ENCODE measurements around the gene ACER3. TPM values are rescaled to one million over a fixed set of nuclear protein-coding genes. Genes with fewer than 3 reads are reported as not detected.
A peak's percentile ranks its signal among the peaks of the same experiment; 100 is the strongest.

The ACER3 gene
- total RNA-seq, 1 donor: 18.6 TPM

DNA sequence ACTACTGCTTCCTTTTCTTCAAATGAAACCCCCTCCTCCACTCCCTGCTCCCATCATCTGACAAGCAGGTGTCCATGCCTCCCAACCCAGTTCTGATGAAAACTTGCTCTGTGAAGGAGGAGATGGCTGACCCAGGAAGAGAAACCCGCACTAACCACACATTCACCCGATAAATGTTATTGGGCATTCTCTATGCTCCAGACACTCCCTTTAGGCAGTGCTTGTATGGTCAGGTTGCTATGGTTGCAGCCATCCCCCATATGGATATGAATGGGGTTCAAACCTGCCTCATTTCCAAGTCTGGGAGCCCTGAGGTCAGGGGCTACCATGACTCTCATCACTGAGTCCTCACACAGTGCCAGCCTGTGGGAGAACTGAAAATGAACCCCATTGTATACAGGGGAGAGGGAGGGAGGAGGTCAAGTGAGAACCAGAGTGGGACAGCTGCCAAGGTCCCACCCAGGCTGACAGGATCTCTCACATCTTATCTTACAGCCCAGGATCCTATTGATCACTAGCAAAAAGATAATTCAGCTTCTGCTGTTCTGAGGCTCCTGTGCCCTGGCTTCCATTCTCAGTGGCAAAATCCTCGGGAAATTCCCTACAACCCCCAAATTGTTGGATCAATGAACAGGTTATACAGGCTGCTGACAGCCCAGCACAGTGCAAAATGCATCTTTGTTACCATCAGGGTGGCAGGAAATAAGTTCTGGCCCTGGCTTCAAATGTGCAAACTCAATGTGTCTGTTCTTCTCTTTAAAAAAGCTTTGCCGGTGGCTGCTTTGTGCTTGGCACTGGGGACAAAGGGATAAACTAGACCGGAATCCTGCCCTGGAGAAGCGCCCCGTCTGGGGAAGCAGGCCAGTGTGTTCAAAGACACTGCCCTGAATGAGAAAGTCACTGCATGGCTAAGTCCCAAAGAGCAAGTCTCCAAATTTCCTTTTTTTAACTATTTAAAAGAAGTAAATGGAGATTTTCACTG lies 22.7 kb upstream of the ACER3 start:
- H3K4me3 ChIP-seq (ENCODE audit: low read depth, low read length): no peak overlapping the region
- no peak for DNase-seq (ENCODE audit: low read depth)
- TF ChIP-seq CTCF (IDR thresholded peaks at IDR 0.05; ENCODE audit: insufficient read depth, low read depth, low read length): no peak

GRCh38 chr11:76838678-76839068 lies 22.0 kb upstream of the ACER3 start:
- H3K4me3 ChIP-seq (ENCODE audit: low read depth, low read length): no peak overlapping the region
- no peak for DNase-seq (ENCODE audit: low read depth)
- TF ChIP-seq CTCF (IDR thresholded peaks at IDR 0.05; ENCODE audit: insufficient read depth, low read depth, low read length): peak; percentile 53

GRCh38 chr11:76839311-76839710 lies 21.4 kb upstream of the ACER3 start:
- TF ChIP-seq CTCF (IDR thresholded peaks at IDR 0.05; ENCODE audit: insufficient read depth, low read depth, low read length): no peak

GRCh38 chr11:76841923-76842452 lies 18.7 kb upstream of the ACER3 start:
- no peak for DNase-seq (ENCODE audit: low read depth)
- no peak for TF ChIP-seq CTCF (IDR thresholded peaks at IDR 0.05; ENCODE audit: insufficient read depth, low read depth, low read length)
- H3K4me3 ChIP-seq (ENCODE audit: low read depth, low read length): no peak overlapping the region

More at GRCh38 chr11:76839311-76839710, 21.4 kb upstream of the ACER3 start:
- DNase-seq (ENCODE audit: low read depth): no peak
- H3K4me3 ChIP-seq (ENCODE audit: low read depth, low read length): no peak overlapping the region

GRCh38 chr11:76843907-76844306 lies 16.8 kb upstream of the ACER3 start:
- TF ChIP-seq CTCF (IDR thresholded peaks at IDR 0.05; ENCODE audit: insufficient read depth, low read depth, low read length): no peak
- H3K4me3 ChIP-seq (ENCODE audit: low read depth, low read length): no peak overlapping the region
- no peak for DNase-seq (ENCODE audit: low read depth)

DNA sequence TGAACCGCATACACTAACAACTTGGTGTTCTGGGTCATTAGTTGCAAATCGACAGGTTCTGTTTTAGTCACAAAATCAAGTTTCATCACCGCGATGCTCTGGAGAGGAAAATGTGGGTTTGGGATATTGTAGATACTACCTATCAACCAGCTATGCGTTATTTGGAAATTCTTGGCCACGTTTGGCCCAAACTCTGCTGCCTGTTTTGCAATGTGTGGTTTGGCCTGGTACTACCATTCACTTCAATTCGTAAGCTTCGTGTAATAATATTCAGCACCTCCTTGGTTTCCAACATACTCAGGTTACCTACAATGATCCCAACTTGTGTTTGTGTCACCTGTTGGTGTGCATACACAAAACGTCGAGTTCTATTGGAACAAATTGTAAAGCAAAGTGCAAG lies 16.2 kb upstream of the ACER3 start:
- no peak for TF ChIP-seq CTCF (IDR thresholded peaks at IDR 0.05; ENCODE audit: insufficient read depth, low read depth, low read length)
- H3K4me3 ChIP-seq (ENCODE audit: low read depth, low read length): no peak overlapping the region
- no peak for DNase-seq (ENCODE audit: low read depth)
